Stimulated activated CD8-positive, alpha-beta memory T cell treated with anti-CD3 and anti-CD28 coated beads, Interleukin-7, amount 100 ng/mL, for 1 hour (primary cell): ENCODE data around the gene SLC29A3.
A peak's percentile ranks its signal among the peaks of the same experiment; 100 is the strongest.

Experiments used
- DNase-seq, 2 donors: peaks; one replicate each; pipeline ENCODE4 v3.0.0-alpha.2; 2020; ENCODE audit warnings: low read depth in 2 of 2

The SLC29A3 gene

DNA sequence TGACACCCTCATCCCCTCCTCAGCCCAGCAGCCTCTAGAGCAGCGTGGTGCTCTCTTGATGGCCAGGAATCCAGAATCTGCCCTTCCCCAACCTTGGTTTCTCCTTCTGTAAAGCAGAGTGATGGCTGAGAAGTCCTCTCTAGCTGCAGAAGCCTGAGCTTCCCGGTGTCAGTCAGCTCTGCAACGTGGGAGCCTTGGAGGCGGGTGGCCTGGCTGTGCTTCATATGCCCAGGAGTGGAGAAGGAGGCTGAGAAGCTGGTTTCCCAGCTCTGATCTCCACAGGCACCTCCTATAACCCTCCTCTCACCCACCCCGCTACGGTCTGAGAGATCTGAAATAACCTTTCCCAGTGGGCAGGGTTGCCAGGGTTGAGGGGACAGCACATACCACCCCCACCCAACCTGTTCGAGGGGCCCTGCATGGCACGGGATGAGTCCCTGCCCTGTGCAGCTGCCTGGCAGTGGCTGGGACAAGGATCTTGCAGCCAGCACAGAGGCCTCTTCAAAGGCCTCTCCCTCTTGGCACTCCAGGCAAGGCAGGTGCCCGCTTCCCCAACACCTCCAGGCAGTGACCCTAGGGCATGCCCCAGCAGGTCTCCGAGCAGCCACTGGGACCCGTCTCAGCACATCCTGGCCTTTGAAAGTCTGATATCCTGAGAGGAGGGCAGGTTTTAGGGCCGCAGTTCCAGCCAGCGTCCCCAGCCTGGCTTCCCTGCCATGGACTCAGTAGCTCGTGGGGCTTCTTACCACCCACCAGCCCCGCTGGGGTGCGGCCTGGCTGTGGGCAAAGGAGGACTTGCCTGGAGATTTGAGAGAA lies 18.3 kb upstream of the SLC29A3 start:
- DNase-seq: no peak

GRCh38 chr10:71301371-71301916 lies 17.6 kb upstream of the SLC29A3 start:
- no peak for DNase-seq

- no peak for DNase-seq
Measured at GRCh38 chr10:71302451-71302850, 16.6 kb upstream of the SLC29A3 start.

GRCh38 chr10:71302874-71303568 lies 16.0 kb upstream of the SLC29A3 start:
- DNase-seq: no peak

DNA sequence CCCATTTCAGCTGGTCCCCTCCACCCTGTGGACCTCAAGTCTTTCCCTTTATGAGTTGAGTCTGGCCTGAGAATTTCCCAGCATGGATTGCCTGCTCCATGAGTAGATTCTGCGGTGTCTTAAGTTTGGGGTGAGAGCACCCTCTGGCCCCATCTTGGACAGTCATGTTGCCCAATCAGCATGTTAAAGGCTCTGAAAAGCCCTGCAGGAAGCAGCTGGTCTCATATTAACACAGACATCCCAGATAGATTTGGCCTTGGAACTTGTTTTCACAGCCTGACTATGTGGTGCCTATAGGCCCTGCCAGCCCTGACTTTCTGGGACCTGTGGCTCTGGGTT lies 15.5 kb upstream of the SLC29A3 start:
- DNase-seq: no peak

GRCh38 chr10:71304914-71305313 lies 14.1 kb upstream of the SLC29A3 start:
- no peak for DNase-seq

DNA sequence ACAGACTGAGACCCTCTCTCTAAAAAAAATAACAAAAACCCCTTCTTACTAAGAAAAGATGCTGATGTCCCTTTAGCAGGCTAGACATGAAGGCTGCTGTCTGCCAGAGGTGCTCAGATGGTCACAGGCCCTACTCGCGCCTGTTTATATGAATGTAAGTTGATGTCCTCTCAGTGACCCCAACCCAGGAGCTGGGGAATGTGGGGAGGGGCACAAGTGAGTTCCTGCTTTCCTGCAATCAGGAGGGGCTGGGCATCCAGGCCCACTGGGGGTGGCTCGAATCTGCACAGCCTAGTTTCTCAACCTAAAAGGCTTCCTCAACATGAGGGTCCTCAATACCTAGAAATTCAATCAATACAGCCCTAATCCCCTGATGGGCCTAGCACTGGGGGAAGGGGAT lies 12.1 kb upstream of the SLC29A3 start:
- no peak for DNase-seq

DNA sequence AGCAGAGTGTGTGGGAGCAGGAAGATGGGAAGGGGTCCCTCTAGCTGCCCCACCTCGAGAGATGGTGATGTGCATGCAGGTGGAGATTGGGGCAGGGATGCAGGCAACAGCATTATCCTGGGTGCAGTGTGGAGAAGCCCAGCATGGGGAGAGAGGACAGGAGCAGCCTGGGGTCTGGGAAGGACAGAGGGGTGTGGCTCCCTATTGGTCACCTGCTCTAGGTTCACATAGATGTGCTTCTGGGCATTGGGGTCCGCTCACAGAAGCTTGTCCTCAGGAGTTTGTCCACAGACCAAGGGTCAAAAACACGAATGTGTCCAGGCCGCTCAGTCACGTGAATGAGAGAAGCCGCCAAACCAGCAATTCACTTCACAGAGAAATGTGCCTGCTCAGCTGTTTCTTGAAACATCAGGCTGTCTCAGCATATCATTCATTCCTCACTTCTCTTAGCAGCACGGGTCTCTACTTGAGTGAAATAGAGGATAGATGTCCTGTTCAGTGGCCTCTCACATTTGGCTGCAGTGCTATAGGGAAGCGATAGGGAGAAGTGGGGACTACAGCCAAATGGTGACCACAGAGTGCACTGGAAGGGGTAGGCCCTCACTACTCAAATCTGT lies 11.5 kb upstream of the SLC29A3 start:
- DNase-seq: no peak

DNA sequence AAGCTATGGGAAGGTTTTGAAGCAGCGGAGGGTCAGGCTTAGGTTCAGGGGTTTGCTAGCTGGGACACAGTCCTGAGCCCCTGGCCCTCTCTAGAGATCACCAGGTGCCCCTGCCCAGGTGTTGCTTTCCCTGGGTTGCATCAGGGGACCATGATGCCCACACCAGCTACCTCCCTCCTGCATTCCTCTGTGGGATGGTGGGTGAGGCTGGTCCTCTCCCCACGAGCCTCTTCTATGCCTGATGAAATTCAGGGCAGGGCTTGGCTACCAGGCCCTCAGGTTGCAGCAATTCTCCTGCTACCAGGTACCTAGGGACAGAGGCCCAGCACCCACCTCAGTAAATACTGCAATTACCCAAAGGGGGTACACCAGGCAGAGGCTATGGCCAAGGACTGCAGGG lies 10.8 kb upstream of the SLC29A3 start:
- DNase-seq: no peak

GRCh38 chr10:71308985-71309384 lies 10.1 kb upstream of the SLC29A3 start:
- no peak for DNase-seq

DNA sequence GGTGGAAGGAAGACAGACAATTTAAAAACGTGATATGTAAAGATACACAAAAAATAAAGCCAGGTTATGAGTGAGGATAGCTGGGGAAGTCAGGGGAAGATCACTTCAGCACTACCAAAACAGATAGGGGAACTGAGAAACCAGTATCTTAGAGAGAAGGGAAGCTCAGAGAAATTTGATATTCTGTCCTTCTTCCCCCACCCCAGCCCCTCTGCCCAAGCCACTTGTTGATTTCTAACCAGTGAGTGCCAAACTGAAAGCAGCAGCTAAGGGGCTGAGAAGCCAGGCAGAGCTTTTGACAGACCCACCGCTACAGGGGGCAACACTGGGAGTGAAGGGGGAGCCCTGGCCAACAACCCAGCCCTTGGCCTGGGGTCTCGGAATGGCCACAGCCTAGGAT lies 9.1 kb upstream of the SLC29A3 start:
- no peak for DNase-seq

- DNase-seq: no peak
Measured at GRCh38 chr10:71312220-71312619, 6.8 kb upstream of the SLC29A3 start.

DNA sequence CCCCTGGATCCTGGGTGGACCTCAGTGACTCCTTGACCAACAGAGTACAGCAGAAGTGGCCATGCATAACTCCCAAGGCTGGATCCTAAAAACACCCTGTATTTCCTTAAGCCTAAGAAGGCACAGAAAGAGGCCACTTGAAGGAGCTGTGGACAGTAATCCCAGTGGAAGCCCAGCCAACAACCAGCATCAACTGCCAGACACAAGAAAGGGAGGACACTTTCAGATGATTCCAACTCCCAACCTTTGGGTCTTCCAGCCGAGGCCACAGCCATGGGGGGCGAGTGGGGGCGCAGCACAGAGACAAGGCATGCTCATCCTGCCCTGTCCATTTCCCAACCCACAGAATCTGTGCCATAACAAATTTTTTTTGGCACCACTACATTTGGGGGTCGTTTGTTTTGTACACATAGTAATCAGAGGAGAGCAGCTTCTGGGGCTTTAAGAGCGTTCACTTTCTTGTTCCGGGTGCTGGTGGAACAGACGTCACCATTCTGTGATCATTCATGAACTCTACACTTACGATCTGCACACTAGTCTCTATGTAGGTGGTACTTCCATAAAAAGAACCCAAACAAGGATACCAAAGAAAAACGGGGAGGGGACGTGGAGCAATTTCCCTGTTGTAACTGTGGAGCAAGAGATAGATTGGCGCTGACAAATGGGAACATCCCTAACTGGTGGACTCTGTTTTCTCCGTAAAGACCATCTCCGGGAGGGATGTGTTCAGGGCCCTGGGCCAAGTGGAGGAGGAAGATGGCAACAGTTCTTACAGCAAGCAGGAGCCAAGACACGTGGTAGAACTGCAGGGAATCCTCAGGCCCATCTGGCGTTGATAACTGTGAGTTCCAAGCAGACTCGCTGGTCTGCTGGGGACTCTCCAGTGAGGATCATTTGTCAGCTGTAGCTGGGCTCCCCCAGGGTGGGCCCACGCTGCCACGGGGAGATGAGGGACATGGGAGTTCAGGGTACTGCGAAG lies 6.0 kb upstream of the SLC29A3 start:
- DNase-seq: no peak

DNA sequence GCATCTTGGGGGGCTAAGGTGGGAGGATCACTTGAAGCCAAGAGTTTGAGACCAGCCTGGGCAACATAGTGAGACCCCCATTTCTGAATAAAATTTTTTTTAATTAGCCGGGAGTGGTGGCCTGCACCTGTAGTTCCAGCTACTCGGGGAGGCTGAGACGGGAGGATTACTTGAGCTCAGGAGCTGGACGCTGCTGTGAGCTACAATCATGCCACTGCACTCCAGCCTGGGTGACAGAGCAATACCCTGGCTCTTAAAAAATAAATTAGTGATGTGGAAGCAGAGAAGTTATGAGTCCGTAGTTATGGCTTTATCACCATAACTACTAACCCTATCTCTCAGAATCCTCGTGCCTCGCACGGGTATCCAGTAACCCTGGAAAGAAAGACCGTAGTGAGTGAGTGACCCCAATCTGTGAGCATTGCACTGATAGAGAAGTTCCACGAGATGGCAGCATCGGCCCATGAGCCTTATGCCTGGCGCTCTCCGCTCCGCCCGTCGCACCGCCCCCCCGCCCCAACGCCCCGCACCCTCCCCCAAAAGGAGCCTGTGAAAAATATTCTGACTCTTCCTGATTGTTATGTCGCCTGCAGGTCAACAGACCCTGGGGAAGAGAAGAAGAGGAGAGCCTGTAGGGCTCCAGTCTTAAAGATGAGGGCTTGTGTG lies 4.9 kb upstream of the SLC29A3 start:
- DNase-seq: peak in 1 of 2 donors; percentile 35

- no peak for DNase-seq
Measured at GRCh38 chr10:71314694-71315225, 4.3 kb upstream of the SLC29A3 start.

- DNase-seq: no peak
Measured at GRCh38 chr10:71316056-71316785, 2.8 kb upstream of the SLC29A3 start.

DNA sequence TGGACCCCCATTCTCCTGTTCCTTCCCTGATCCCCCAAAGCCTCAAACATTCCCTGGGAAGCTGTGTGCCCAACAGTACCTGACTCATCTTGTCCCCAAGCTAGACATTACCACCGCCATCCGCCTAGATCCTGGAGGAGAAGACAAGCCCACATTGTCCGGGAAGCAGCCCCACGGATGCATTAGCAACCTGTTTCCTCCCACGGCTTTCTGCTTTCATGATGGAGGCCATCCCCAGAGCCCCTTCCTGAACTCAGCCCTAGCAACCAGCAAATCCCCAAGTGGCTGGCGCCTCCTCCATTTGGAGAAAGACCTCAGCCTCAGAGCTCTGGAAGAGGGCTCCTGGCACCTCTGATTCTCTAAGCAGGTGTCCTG lies 2.3 kb upstream of the SLC29A3 start:
- DNase-seq: no peak

DNA sequence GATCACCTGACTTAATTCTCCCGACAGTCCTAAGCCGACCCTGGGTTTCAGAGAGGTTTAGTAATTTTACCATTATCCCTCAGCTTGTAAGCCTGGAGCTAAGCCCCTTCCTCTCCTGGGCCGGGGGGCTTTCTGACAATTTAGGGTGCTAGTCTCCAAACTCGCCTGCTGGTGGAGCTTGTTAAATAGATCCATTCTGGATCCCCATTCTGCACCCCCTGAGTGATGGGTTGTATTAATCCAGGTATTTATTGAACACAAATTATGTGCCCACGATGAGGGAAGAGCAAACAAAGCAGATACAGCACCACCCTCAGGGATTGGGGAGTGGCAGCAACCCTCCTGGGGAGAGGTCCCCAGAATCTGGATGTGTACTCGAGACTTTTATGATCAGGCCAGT lies 1.3 kb upstream of the SLC29A3 start:
- DNase-seq: no peak

DNA sequence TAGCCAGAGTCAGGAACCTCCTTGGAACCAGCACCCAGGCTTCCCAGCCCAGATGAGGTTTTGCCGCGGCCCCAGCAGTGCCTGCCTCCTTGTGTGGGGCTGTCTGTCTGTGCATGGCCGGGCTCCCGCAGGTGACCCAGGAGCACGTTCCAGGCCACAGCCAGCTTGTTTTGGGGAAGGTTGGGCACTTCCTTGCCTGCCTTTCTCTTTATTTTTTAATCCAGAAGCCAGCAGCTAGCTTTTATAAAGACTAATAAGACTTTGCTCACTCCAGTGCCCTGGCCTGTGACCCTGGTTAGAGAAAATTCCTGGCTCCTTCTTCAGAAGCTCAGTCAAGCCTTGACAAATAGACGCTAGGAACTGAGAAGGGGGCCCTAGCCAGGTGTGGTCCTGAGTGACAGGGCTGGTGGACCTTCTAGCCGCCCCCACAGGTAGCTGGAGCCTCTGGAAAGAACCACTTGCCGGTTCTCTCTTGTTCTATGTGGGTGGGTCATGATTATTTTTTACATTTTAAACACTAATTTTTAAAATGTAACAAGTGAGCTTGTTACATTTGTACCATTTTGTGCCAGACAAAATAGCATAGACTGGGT lies 837 bp downstream of the SLC29A3 start:
- no peak for DNase-seq

- no peak for DNase-seq
Measured at GRCh38 chr10:71320592-71320991, 1.5 kb downstream of the SLC29A3 start.
